Measurements from ENCODE around the gene OR5B2.

- TF ChIP-seq POLR2A (IDR thresholded peaks at IDR 0.05), result no peak
- TF ChIP-seq, protein P1, sequence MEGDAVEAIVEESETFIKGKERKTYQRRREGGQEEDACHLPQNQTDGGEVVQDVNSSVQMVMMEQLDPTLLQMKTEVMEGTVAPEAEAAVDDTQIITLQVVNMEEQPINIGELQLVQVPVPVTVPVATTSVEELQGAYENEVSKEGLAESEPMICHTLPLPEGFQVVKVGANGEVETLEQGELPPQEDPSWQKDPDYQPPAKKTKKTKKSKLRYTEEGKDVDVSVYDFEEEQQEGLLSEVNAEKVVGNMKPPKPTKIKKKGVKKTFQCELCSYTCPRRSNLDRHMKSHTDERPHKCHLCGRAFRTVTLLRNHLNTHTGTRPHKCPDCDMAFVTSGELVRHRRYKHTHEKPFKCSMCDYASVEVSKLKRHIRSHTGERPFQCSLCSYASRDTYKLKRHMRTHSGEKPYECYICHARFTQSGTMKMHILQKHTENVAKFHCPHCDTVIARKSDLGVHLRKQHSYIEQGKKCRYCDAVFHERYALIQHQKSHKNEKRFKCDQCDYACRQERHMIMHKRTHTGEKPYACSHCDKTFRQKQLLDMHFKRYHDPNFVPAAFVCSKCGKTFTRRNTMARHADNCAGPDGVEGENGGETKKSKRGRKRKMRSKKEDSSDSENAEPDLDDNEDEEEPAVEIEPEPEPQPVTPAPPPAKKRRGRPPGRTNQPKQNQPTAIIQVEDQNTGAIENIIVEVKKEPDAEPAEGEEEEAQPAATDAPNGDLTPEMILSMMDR (IDR thresholded peaks at IDR 0.05), result no peak
- TF ChIP-seq POLR2AphosphoS5 (IDR thresholded peaks at IDR 0.05), result no peak
These were observed 6.3 kb upstream of the OR5B2 start for GRCh38 chr11:58434217-58434616.
